Measurements from ENCODE around the gene MAP3K5.

GRCh38 chr6:136739501-136739900 is 52.8 kb downstream of the MAP3K5 start:
- TF ChIP-seq CTCF (IDR thresholded peaks at IDR 0.05) (no peak), EZH2phosphoT487 (IDR thresholded peaks at IDR 0.05) (no peak)
